GM18867 (cell line): ENCODE measurements around the gene NHSL2.

Source experiments
- ATAC-seq: cut with Tn5 transposase; IDR thresholded peaks from one replicate; pipeline ENCODE4 v1.9.1; 2021; ENCODE audit warnings: mild to moderate bottlenecking, moderate library complexity; ENCODE audit not compliant: unreplicated experiment

NHSL2 gene

DNA sequence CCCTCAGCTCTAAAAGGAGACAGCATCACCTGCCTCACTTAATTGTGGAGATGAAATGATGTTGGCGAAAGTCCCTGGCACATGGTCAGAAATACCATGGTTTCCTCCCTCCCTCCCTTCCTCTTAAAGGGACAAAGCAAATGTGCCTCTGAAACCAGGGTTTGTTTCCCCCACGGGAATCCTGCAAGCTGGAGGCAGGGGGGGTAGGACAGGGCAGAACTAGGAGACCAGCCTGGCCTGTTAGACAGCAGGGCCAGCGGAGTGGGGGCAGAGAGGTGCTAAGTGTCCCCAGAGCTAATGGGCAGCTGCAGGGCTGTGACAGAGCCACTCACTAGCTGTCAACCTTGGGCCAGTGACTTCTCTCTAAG, 215.4 kb downstream of the NHSL2 start:
- no peak for ATAC-seq

GRCh38 chrX:72126539-72127140, 216.0 kb downstream of the NHSL2 start:
- peak; percentile 78 for ATAC-seq

DNA sequence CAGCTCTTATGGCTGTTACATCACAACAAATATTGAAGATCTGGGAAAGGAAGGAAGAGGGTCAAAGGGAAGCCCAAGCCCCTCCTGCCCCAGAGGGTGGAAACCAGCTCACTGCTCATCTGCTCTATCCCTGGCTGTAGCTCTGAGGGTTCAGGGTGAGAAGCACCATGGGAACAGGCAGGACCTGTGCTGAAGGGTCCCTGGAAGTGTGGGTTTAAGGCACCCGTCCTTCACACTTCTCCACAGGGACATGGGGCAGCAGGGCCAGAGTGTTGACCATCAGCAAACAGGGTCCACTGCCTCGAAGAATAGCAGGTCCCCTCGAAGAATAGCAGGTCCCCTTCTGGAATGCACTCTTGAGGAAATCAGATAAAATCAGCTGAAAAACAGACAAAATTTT, 216.7 kb downstream of the NHSL2 start:
- no peak for ATAC-seq

DNA sequence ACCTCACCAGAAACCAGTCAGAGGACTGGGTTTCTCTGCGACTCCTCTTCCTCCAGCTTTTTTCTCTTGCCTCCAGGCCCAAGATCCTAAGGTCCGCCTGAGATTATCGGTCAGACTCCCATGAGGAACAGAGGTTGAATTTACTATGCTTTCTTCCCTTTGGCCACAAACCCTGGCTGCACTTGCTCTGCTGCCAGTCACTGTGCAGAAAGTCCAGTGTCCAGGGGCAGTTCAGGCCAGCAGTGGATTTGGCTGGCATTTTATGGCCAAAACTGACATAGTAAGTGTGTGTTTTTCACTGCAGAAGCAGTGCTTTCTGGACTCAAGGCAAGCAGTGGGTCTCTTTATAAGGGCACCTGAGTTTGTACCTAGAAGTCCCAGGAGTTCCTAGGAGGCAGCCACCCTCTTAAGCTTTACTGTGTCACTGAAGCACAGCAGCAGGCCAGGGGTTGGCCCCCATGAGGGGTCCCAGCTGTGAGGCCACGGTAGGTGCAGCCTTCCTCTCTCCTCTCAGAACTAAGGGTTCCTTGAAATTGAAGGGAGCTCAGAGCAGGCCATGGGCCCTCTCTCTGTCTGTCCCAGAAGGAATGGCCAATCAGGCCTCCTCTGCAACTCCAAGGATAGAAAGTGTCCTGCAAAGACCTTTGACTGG, 217.7 kb downstream of the NHSL2 start:
- no peak for ATAC-seq

- no peak for ATAC-seq
Measured at GRCh38 chrX:72128881-72129280, 218.2 kb downstream of the NHSL2 start.

GRCh38 chrX:72129661-72130060, 219.0 kb downstream of the NHSL2 start:
- ATAC-seq, result no peak

DNA sequence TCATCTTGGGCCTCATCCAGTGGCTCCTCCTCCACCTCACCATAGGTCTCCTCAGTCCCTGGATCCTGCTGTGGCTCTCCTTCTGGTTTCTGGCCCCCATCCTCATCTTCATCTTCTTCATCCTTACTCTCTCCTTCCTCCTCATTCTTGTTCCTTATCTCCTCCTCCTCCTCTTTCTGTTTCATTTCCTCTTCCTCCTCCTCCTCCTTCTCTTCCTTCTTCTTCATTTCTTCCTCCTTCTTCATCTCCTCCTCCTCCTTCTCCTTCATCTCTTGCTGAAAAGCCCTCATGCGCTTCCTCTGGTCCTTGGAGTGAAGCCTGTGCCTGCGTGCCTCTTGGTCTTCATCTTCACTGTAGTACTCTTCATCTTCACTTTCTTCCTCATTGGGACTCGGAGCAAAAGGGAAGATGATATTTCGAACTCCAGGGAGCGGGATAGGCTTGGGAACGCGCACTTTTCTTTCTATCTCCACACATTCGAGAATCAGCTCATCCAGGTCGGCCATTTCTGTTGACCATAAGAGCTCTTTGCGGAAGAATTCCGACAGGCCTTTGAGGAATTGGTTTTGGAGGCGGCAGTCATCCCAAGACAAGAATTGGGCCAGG, 219.6 kb downstream of the NHSL2 start:
- no peak for ATAC-seq

- no peak for ATAC-seq
Measured at GRCh38 chrX:72130762-72131250, 220.2 kb downstream of the NHSL2 start.

DNA sequence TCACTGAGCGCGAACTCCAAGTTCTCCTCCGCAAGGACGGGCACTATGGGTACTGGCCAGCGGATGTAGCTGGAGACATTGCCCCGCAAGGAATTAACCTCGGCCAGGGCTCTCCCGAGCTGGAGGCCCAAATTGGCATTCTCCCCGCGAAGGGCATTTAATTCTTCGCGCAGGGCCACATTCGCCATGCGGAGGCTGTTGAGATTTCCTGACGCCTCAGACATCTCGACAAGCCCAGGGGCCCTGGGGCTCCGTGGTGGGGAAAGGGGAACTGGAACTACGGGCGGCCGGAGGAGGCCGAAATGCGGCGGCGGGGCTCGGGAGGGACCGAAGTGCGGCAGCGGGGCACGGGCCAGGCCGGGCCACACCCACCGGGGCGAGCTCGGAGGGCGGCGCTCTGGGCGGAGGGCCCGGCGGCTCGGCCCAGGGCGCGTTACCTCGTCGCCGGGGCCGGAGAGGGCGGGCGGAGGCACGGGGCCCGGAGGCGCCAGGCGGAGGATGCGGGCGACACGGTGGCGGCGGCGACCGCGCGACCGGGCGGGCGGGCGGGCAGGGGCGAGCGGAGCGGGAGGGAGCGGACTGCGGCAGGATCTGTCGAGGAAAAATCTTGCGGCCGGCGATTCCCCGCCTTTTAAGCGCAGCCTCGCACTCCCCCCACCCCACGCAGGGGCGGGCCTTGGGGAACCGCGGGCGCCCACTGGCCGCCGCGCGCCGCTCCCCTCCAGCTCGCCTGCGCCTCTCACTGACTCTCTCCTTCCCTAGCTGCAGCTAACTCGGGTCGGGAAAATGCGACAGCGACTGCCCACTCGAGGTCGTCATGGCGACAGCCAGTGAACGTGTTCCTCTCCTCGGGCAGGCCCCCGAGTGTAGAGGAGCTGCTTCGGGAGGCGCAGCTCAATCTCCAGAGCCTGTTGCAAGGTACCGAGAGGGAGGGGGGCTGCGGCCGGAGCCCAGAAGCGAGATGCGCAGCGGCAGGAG, 221.0 kb downstream of the NHSL2 start, which contains the start of gene RTL5:
Gene RTL5, minus strand, starts transcription at position 599 of the 978 bp plus-strand sequence.
- ATAC-seq, result peak; percentile 71

DNA sequence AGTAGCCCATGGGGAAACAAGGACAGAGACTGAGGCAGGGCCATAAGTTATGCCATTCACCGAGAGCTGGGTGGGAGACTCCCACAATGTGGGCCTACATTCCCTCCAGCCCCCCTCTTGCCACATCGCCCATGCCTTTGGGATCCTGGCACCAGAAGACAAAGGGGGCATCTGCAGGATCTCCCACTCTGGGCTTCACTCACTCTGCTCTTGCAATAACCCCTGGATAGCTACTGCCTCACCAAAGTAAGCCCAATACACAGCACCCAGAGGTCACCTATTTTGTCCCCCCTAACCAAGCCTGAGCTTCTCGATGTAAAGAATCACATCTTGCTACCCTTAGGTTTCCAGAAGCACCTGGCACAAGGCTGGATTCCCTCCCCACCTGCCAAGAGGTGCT, 221.8 kb downstream of the NHSL2 start:
- no peak for ATAC-seq

- ATAC-seq, result no peak
Measured at GRCh38 chrX:72133851-72134546, 223.4 kb downstream of the NHSL2 start.

GRCh38 chrX:72137846-72138495, 227.3 kb downstream of the NHSL2 start:
- ATAC-seq, result no peak

DNA sequence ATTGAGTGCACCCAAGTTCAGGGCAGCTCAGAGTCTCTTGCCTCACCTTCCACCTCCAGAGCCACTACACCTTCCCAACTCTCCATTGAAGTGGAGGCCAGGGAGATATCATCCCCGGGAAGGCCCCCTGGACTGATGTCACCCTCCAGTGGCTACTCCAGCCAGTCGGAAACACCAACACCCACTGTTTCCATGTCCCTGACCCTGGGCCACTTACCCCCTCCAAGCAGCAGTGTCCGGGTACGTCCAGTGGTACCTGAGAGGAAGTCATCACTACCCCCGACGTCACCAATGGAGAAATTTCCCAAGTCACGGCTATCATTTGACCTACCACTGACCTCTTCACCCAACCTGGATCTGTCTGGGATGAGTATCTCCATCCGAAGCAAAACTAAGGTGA, 228.9 kb downstream of the NHSL2 start:
- ATAC-seq, result no peak

GRCh38 chrX:72141372-72142004, 230.8 kb downstream of the NHSL2 start:
- peak; percentile 71 for ATAC-seq

DNA sequence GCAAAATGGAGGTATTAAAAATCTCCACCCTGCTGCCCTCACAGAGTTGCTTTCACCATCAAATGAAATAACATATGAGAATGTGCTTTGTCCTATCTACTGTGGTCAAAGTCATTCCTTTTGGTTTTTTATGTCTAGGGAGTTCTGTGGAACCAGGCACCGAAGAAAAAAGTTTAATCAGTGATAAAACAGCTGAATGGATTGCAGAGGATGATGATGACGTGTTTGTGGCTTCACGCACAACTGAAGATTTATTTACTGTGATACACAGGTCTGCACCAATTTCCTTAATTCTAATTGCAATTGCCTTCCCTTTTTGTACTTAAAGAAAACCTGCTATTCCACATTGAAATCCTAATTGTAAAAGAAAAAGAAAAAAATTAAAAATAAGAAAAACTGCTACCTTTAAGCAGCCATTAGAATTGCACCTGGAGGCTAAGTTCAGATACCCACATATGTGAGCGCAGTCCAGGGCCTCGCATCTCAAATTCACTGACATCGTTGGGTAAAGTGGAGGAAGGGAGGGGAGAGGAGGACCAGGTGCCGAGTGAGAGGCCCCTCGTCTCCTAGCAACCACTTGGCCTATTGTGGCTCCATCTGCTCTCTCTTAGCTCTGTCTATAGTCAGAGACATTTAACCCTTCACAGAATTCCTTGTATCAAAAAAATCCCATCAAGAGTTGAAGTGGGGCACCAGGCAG, 231.6 kb downstream of the NHSL2 start:
- ATAC-seq, result no peak

GRCh38 chrX:72142794-72143608, 232.4 kb downstream of the NHSL2 start:
- ATAC-seq, result no peak

GRCh38 chrX:72143609-72143907, 232.9 kb downstream of the NHSL2 start:
- ATAC-seq, result no peak

GRCh38 chrX:72145181-72145580, 234.5 kb downstream of the NHSL2 start:
- ATAC-seq, result no peak
